ENCODE measurements around the gene OR2T6.
"Not testable (repeated sequence)": the region's sequence is repeated elsewhere in the genome, so short reads cannot be mapped to it uniquely, and the experiment has no call there.

Gene OR2T6

GRCh38 chr1:248433811-248434415 lies 58.4 kb downstream of the OR2T6 start:
- not testable (repeated sequence) for DNase-seq

- DNase-seq = not testable (repeated sequence)
Observed at GRCh38 chr1:248434913-248435312, 59.4 kb downstream of the OR2T6 start.

GRCh38 chr1:248436303-248436702 lies 60.8 kb downstream of the OR2T6 start:
- DNase-seq = not testable (repeated sequence)

DNA sequence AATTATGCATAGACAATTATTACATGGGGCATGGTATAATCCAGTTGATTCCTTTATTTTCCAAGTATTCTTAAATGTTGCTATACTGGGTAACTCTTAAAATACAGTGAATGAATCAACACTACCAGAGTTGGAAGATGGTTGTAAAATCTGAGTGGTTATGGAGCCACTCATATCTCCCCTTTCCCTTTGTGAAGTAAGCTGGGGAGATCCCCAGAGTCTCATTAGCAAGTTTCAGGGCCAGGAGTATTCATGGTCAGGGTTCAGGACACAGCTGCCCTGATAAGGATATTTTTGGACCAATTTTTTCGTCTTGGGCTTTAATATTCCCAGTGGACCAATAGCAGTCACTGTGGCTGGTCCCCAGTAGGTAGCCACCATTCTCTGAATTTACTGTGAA lies 63.1 kb downstream of the OR2T6 start:
- DNase-seq = not testable (repeated sequence)

- DNase-seq = not testable (repeated sequence)
Observed at GRCh38 chr1:248439283-248439682, 63.7 kb downstream of the OR2T6 start.
